GM12878 (cell line): ENCODE data around the gene RAB44.

Source experiments
- CTCF ChIP-seq, 3 experiments: IDR thresholded peaks in 2 of 3; conservative IDR thresholded peaks in 1 of 3; 2 replicates each; pipeline ENCODE4 v1.5.1; 2011; ENCODE audit warnings: low read depth in 3 of 3, low read length in 3 of 3, mild to moderate bottlenecking in 3 of 3, control low read depth in 2 of 3, moderate library complexity in 2 of 3, inconsistent platforms in 1 of 3, mixed read lengths in 1 of 3; ENCODE audit not compliant: control insufficient read depth in 2 of 3, insufficient read depth in 1 of 3; ENCODE audit errors: extremely low read depth in 1 of 3
- DPF2 ChIP-seq: fragments of 450-650 bp; IDR thresholded peaks from 2 replicates; pipeline ENCODE4 v1.6.1; 2017; ENCODE audit warnings: mild to moderate bottlenecking
- GABPA ChIP-seq: IDR thresholded peaks from 2 replicates; pipeline ENCODE4 v1.6.1; 2014; ENCODE audit warnings: antibody characterized with exemption, low read depth, mild to moderate bottlenecking, inconsistent platforms
- SMC3 ChIP-seq: IDR thresholded peaks from 2 replicates; pipeline ENCODE4 v1.6.1; 2011; ENCODE audit warnings: low read length, improper control_type of control experiment, borderline replicate concordance

GRCh38 chr6:36744304-36744673 lies 46.7 kb downstream of the RAB44 start:
- no peak for TF ChIP-seq SMC3
- no peak for TF ChIP-seq DPF2
- TF ChIP-seq GABPA = no peak
- TF ChIP-seq CTCF (IDR thresholded peaks at IDR 0.05 in 2 of 3, conservative IDR thresholded peaks at IDR 0.05 in 1 of 3; ENCODE audit: control insufficient read depth in 2 of 3, extremely low read depth in 1 of 3, insufficient read depth in 1 of 3, low read depth in 3 of 3, low read length in 3 of 3) = no peak
